Motor neuron (in vitro differentiated cells): ENCODE data around the gene ECE2. TPM values are rescaled to one million over a fixed set of nuclear protein-coding genes. Genes with fewer than 3 reads are reported as not detected.
A peak's percentile ranks its signal among the peaks of the same experiment; 100 is the strongest.

Experiments
- ATAC-seq, 8 experiments: fragments of 200-7000 bp; cut with Tn5 transposase; replicated peaks in 6 of 8; 2 replicates each; pipeline ENCODE4 v1.8.0; 2021; ENCODE audit warnings: mild to moderate bottlenecking in 8 of 8, moderate library complexity in 8 of 8
- H3K27ac ChIP-seq, 2 donors: fragments of 250-450 bp; sonication (Bioruptor Pico); 2 replicates each; pipeline ENCODE4 v1.9.0; 2021; ENCODE audit warnings: antibody characterized with exemption in 2 of 2, mild to moderate bottlenecking in 2 of 2, moderate library complexity in 1 of 2
- H3K4me1 ChIP-seq, 2 donors: fragments of 250-450 bp; sonication (Bioruptor Pico); replicated peaks in 1 of 2; 2 replicates each; pipeline ENCODE4 v1.6.1; 2021; ENCODE audit warnings: antibody characterized with exemption in 2 of 2, mild to moderate bottlenecking in 2 of 2, moderate library complexity in 1 of 2
- H3K4me3 ChIP-seq, 5 donors: fragments of 250-450 bp; sonication (Bioruptor Pico); 2 replicates each; pipeline ENCODE4 v1.9.0; 2021; ENCODE audit warnings: antibody characterized with exemption in 5 of 5, mild to moderate bottlenecking in 5 of 5, moderate library complexity in 4 of 5
- WGBS, 10 experiments: fragments of 450-650 bp; shearing (Covaris generic); methylation state at CpG; one replicate each; pipeline ENCODE4 v1.0.0; 2022; 5-methylcytosine and 5-hydroxymethylcytosine counted together
- in situ Hi-C, 9 experiments: fragments of 400-800 bp; cut with MboI; loops; one replicate each; pipeline ENCODE4 v1.15.0; 2021; ENCODE audit warnings: low sequenced_read_pairs in 9 of 9, low pct_unique_long_range_greater_than_20kb in 2 of 9; ENCODE audit not compliant: unreplicated experiment in 9 of 9
- total RNA-seq, 8 experiments: library from RNA; unstranded; fragments of 300-600 nt; gene quantifications; 2 replicates each; pipeline versions ENCODE4 v1.2.3 to v1.2.4, GENCODE V29; 2022

ECE2 gene
- 1 to 10 TPM in 1 of 8 experiments, under 1 TPM in 6, not detected in 1; 0.05 to 1.1 (median 0.46) TPM for total RNA-seq

DNA sequence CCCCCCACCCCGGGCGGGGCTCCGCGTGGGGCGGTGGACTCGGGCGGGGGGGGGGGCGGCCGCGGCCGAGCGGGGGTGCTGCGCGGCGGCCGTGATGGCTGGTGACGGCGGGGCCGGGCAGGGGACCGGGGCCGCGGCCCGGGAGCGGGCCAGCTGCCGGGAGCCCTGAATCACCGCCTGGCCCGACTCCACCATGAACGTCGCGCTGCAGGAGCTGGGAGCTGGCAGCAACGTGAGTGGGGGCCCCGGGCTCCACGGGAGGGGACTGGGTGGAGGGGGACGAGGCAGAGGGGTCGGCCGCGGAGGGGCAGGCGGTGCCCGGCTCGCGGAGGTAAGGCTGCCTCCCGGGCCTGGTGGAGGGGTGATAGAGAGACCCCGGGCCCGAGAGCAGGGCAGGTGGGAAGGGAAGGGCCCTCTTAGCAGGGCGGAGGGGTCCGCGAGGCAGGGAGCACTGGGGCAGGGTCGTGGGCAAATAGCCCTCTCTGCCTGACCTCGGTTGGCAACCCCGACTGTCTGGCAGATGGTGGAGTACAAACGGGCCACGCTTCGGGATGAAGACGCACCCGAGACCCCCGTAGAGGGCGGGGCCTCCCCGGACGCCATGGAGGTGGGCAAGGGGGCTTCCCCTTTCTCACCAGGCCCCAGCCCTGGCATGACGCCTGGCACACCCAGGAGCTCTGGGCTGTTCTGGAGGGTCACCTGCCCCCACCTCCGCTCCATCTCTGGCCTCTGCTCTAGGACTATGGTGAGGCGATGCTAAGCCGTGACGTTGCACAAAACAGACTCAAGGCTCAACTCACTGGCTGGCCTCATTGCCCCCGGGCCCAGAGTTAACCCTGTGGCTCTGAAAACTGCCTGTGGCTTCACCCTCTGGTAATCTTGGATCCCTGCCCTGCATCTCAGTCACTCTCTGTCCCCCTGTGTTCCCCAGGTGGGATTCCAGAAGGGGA lies at the start of gene ECE2:
Gene ECE2, plus strand, starts transcription at position 62 of the 950 bp plus-strand sequence. Its CDS starts 132 bp downstream, at position 194.
- Histone ChIP-seq H3K27ac (no peak within 1 kb of the TSS), H3K4me1 (peaks cover 0 to 5% of the 10 kb centered on the region in 2 donors), H3K4me3 (peak within 1 kb of the TSS; percentile 16 to 24 (median 18))
- WGBS, 10 experiments = 36 to 60% methylated on average over 4 to 5 of the region's 65 CpGs; no CpG with 5 or more reads in 8 of the 10 experiments
- in situ Hi-C loops = loop anchor here in 1 of 9 experiments (25.0 kb wide), 2 partner anchors 264 to 364 kb away; partner anchors contain the start of gene ABCC5
- ATAC-seq = peak; percentile 29 to 73 (median 52)

DNA sequence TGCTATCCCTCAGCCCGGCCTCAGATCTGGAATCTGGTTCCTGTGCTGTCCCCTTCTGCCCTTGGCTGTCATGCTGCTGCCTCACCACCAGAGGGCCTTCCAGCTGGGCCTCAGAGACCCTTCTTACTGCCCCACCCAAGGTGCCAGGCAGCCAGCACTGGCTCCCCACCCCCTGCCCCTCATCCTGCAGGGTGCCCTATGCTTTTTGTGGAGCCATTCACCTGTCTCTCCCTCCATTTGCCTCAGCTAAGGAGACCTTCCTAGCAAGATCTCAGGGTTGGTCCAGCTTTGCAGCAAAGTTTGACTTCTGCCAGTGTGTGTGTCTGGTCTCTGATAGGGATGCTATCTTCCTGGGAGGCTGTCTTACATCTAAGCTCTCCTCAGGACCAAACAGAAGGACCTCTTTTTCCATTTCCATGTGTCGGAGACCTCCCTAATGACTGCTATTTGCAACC lies 48.3 kb upstream of the ECE2 start:
- 0 to 67% (median 38%) methylated on average over 1 to 2 of the region's 2 CpGs; no CpG with 5 or more reads in 7 of the 10 experiments for WGBS, 10 experiments
- Histone ChIP-seq H3K27ac (no peak overlapping the region), H3K4me1 (no peaks in the 10 kb centered on the region), H3K4me3 (no peak overlapping the region)
- in situ Hi-C loops = no loop called here
- ATAC-seq = peak in 3 of 8 experiments; percentile 27 to 40 (median 34)

DNA sequence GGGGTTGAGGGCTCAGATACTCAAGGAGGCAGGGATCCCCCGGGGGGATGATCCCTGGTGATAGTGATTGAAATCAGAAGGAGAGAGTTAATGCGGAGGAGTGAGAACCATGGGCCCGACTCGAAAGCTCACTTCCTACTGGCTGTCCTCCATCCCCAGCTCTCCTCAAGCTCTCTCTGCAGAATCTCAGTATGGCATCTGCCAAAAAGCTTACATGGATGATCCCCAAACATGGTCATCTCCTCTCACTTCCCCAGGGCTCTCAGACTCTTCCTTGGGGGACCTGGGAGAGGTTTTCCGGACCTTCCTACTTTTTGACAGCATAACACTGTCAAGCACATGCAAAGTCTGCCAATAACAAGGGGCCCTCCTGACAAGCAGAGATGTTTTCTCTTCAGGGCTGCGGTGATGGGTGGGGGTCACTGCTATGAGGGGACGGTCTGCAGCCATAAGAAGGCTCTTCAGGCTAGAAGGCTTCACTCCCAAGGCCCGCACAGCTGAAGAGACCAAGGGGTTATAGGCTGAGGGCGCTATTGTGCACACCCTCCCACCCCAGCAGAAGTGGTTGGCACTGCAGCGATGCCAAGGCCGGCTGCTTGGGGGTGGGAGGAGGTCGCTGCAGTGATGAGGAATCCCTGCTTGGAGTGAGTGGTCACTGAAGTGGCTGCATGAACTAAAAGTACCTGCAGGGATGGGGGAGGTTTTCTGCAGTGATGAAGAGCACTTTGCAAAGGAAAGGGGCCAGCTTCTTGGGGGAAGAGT lies 47.3 kb upstream of the ECE2 start:
- no peak overlapping the region for H3K27ac ChIP-seq
- peak in 4 of 8 experiments; percentile 1 to 6 (median 2) for ATAC-seq
- in situ Hi-C loops = no loop called here
- H3K4me1 ChIP-seq = no peaks in the 10 kb centered on the region
- H3K4me3 ChIP-seq = peak overlapping the region in 1 of 5 donors; percentile 45
- WGBS, 10 experiments = 0 to 83% (median 45%) methylated on average over 1 to 8 of the region's 12 CpGs; no CpG with 5 or more reads in 2 of the 10 experiments

DNA sequence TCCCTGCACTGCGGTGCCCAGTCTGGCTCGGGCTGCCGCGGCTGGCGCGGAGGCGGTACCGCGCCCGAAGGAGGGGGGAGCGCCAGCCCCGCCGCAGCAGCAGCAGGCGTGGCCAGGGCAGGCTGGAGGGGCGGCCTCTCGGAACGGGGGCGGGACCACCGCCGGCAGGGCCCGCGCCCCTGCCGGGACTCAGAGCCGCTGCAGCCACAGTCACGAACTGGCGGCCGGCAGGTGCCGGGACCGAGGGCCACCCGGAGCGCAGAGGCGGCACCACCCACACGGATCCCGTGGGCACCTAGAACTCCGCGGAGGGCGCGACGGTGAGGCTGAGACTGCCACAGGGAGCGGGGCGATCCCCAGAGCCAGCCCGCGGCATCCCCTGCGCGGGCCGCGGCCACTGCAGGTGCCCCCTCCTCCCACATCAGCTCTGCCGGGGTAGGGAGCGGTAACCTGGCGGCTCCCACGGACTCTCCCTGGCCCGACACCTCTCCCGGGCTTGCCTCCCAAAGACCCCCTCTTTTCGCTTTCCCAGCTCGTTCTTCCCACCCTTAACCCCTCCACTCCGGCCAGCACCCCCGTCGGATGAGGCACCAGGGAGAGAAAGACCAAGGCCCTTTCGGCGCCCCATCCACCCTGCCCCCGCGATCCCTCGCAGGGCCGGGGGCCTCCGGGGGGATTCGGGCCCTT lies 46.3 kb upstream of the ECE2 start, which contains the start of gene VWA5B2:
Gene VWA5B2, plus strand, starts transcription at position 192 of the 687 bp plus-strand sequence. CDS start 944 bp downstream, outside the sequence.
- 4 to 5% methylated on average over 5 to 10 of the region's 66 CpGs; no CpG with 5 or more reads in 8 of the 10 experiments for WGBS, 10 experiments
- Histone ChIP-seq H3K4me1 (no peaks in the 10 kb centered on the region), H3K27ac (no peak within 1 kb of the TSS), H3K4me3 (peak within 1 kb of the TSS; percentile 32 to 45 (median 40))
- in situ Hi-C loops = no loop called here
- ATAC-seq = peak; percentile 83 to 96 (median 92)

DNA sequence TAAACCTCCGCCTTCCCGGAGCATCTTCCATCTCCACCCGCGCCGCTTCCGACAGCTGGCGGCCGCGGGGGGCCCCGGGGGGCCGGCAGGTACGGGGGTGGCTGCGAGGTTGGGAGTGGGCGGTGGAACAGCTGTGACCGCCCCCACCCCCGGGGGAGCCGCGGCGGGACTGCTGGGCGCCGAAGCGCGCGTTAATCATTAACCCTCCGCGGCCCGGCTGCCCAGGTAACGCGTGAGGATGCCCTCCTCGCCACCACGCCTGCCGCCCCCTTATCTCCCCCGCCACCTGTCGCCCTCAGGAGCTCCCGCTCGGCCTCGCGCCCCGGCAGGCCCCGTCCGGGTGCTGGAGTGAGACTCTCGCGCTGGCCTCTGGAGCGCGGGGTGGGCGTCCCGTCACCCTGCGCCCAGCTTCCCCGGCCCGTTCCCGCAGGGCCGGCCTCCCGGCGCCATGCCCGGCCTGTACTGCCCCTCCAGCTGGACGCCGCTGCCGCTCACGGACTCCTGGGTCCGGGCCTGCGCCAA lies 45.7 kb upstream of the ECE2 start:
- Histone ChIP-seq H3K4me3 (peak overlapping the region; percentile 32 to 45 (median 40)), H3K4me1 (no peaks in the 10 kb centered on the region), H3K27ac (no peak overlapping the region)
- ATAC-seq = peak in 3 of 8 experiments; percentile 1 to 5 (median 5)
- no CpG with 5 or more reads among the region's 61 CpGs for WGBS, 10 experiments
- in situ Hi-C loops = no loop called here

DNA sequence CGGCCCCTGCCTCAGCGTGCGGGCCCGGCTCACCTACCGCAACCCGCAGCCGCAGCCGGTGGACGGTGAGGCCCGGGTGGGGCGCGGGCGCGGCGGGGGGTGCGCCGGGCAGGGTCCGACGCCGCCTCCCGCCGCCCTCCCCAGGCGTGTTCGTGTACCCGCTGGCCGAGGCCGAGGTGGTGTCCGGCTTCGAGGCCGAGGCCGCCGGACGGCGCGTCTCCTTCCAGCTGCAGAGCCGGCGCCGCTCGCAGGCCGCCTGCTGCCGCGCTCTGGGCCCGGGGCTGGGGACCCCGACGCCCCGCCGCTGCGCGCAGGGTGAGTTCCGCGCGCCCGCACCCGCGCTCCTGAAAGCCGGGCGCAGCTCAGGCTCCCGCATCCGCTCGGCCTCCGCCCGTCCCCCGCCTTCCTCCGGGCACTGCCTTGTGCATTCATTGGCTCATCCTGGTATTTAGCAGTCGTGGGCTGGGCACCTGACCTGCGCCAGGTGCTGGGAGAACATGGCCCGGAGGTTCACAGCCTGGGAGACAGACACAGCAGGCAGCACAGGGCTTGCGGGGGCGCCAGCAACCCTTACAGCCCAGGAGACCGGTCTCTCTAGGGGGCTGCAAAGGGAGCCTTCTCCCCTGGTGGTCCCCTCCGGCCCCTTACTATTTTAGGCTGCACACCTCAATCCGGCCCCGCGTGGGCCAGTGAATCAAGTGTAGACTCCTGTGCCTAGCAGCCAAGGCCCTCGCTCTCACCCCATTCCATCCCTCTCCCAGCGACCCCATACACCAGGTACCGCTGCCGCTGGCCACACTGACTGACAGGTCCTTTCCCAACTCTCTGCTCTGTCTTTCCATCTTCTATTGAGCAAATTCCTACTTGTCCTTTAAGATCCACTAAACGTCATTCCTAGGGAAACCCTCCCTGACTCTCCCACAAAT lies 45.0 kb upstream of the ECE2 start:
- ATAC-seq = no peak
- 0 to 62% (median 11%) methylated on average over 1 to 19 of the region's 79 CpGs; no CpG with 5 or more reads in 3 of the 10 experiments for WGBS, 10 experiments
- in situ Hi-C loops = no loop called here
- H3K27ac ChIP-seq = no peak overlapping the region
- H3K4me3 ChIP-seq = peak overlapping the region; percentile 32 to 45 (median 40)
- no peaks in the 10 kb centered on the region for H3K4me1 ChIP-seq

DNA sequence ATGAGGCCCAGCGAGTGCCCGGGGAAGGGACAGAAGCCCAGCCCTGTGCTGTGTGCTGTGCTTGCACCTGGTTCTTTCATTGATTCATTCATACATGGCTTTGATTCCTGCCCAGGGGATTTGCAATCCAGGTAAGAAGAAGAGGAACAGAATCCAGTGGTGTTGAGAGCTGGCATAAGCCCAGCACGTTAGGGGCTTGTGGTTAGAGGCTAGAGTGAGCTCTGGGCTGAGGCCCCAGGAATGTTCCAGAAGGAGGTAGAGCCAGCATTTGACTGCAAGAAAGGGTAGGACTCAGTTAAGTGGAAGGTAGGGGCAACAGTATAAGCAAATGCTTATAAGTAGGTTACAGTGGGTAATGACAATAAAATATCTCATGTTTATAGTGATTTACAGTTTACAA lies 44.2 kb upstream of the ECE2 start:
- ATAC-seq = no peak
- Histone ChIP-seq H3K4me3 (no peak overlapping the region), H3K27ac (no peak overlapping the region), H3K4me1 (no peaks in the 10 kb centered on the region)
- in situ Hi-C loops = no loop called here
- 0 to 80% (median 57%) methylated on average over 1 to 3 of the region's 3 CpGs; no CpG with 5 or more reads in 5 of the 10 experiments for WGBS, 10 experiments

DNA sequence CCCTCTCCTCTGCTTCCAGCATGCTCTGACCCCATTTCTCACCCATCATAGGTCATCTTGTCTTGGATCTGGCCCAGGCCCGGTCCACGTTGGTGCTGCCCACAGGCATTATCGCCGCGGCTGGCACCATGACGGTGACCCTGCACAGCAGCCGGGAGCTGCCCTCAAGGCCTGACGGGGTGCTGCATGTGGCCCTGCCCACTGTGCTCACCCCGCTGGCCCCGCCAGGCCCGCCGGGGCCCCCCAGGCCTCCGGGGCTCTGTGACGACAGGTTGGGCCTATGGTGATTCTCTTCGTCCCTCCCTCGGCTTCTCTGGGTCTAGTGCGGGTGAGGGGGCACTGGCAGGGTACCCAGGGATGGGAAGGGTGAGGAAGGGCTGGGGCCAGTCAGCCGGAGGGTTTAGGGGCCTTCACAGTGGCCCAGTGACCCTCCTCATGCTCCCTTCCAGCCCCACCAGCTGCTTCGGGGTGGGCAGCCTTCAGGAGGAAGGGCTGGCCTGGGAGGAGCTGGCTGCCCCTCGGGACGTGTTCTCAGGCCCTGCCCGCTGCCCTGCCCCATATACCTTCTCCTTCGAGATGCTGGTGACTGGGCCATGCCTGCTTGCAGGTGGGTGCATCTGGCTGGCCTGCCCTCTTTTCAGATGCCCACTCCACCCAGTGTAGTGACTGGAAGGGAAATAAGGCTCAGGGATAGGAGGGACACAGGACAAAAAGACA lies 42.5 kb upstream of the ECE2 start:
- Histone ChIP-seq H3K27ac (no peak overlapping the region), H3K4me1 (no peaks in the 10 kb centered on the region), H3K4me3 (no peak overlapping the region)
- ATAC-seq = no peak
- WGBS, 10 experiments = 60 to 84% (median 80%) methylated on average over 1 to 9 of the region's 23 CpGs; no CpG with 5 or more reads in 6 of the 10 experiments
- in situ Hi-C loops = no loop called here

DNA sequence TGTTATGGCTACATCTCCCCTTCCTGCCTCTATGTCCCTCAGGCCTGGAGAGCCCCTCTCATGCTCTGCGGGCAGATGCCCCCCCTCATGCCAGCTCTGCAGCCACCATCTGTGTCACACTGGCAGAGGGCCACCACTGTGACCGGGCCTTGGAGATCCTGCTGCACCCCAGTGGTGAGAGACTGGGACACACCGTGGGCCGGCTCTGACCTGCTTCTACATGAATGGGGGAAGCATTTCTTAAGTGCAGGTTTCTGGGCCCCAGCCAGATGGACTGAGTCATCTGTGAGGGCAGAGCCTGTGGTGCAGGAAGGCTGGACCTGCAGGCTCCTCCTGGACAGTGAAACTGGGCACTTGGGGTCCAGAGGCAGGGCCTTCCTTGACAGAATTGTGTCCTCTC lies 41.6 kb upstream of the ECE2 start:
- peak in 7 of 8 experiments; percentile 5 to 86 (median 50) for ATAC-seq
- Histone ChIP-seq H3K4me3 (no peak overlapping the region), H3K27ac (no peak overlapping the region), H3K4me1 (no peaks in the 10 kb centered on the region)
- 13 to 100% (median 60%) methylated on average over 1 to 3 of the region's 4 CpGs; no CpG with 5 or more reads in 7 of the 10 experiments for WGBS, 10 experiments
- in situ Hi-C loops = no loop called here

DNA sequence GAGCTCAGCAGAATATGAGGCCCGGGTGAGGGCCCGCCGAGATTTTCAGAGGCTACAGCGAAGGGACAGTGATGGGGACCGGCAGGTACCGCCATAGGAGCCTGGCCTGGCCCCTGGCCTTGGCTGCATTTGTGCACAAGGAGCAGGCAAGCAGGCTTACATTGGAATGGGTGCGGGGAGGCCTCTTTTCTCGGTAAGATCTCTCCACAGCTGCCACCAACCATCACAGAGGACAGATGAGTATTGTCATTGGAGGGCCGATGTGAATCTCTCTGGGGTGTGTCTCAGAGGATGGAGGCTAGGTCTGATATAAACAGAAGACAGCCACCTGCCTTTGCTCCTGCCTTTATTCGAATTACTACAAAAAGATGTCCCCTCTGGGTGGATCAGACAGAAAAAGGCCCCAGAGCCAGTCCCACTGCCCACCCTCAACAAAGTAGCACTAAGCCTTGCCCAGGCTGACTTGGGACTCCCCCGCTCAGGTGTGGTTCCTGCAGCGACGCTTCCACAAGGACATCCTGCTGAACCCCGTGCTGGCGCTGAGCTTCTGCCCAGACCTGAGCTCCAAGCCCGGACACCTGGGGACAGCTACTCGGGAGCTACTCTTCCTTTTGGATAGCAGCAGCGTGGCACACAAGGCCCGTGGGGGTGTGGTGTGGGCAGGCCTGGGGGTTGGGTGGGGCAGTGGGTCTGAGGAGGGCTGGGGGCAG lies 41.0 kb upstream of the ECE2 start:
- Histone ChIP-seq H3K4me1 (no peaks in the 10 kb centered on the region), H3K27ac (no peak overlapping the region), H3K4me3 (no peak overlapping the region)
- 50 to 92% (median 70%) methylated on average over 1 to 8 of the region's 19 CpGs; no CpG with 5 or more reads in 5 of the 10 experiments for WGBS, 10 experiments
- ATAC-seq = no peak
- in situ Hi-C loops = no loop called here
